ENCODE results near the gene DHCR24.

The DHCR24 gene

GRCh38 chr1:54906586-54906985 is 19.6 kb upstream of the DHCR24 start:
- no peak for DNase-seq (ENCODE audit: extremely low read depth, low read depth)
- TF ChIP-seq, protein P1, sequence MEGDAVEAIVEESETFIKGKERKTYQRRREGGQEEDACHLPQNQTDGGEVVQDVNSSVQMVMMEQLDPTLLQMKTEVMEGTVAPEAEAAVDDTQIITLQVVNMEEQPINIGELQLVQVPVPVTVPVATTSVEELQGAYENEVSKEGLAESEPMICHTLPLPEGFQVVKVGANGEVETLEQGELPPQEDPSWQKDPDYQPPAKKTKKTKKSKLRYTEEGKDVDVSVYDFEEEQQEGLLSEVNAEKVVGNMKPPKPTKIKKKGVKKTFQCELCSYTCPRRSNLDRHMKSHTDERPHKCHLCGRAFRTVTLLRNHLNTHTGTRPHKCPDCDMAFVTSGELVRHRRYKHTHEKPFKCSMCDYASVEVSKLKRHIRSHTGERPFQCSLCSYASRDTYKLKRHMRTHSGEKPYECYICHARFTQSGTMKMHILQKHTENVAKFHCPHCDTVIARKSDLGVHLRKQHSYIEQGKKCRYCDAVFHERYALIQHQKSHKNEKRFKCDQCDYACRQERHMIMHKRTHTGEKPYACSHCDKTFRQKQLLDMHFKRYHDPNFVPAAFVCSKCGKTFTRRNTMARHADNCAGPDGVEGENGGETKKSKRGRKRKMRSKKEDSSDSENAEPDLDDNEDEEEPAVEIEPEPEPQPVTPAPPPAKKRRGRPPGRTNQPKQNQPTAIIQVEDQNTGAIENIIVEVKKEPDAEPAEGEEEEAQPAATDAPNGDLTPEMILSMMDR (IDR thresholded peaks at IDR 0.05; ENCODE audit: low read depth, low read length, missing control alignments) = no peak
- no peak overlapping the region for H3K4me3 ChIP-seq (replicated peaks; ENCODE audit: low read depth, low read length)

- TF ChIP-seq, protein P1 (IDR thresholded peaks at IDR 0.05; ENCODE audit: low read depth, low read length, missing control alignments) = no peak
- H3K4me3 ChIP-seq (replicated peaks; ENCODE audit: low read depth, low read length) = no peak overlapping the region
- DNase-seq (ENCODE audit: extremely low read depth, low read depth) = no peak
These were observed 17.6 kb upstream of the DHCR24 start for GRCh38 chr1:54904476-54905048.

GRCh38 chr1:54894271-54894670 is 7.3 kb upstream of the DHCR24 start:
- TF ChIP-seq, protein P1 (IDR thresholded peaks at IDR 0.05; ENCODE audit: low read depth, low read length, missing control alignments) = no peak
- H3K4me3 ChIP-seq (replicated peaks; ENCODE audit: low read depth, low read length) = no peak overlapping the region
- DNase-seq (ENCODE audit: extremely low read depth, low read depth) = no peak

- H3K4me3 ChIP-seq (replicated peaks; ENCODE audit: low read depth, low read length) = no peak overlapping the region
- DNase-seq (ENCODE audit: extremely low read depth, low read depth) = no peak
- TF ChIP-seq, protein P1 (IDR thresholded peaks at IDR 0.05; ENCODE audit: low read depth, low read length, missing control alignments) = no peak
These were observed 5.6 kb upstream of the DHCR24 start for GRCh38 chr1:54892586-54892985.

- no peak overlapping the region for H3K4me3 ChIP-seq (replicated peaks; ENCODE audit: low read depth, low read length)
- DNase-seq (ENCODE audit: extremely low read depth, low read depth) = no peak
- TF ChIP-seq, protein P1 (IDR thresholded peaks at IDR 0.05; ENCODE audit: low read depth, low read length, missing control alignments) = no peak
These were observed 2.2 kb upstream of the DHCR24 start for GRCh38 chr1:54889132-54889725.

GRCh38 chr1:54888080-54888733 is 1.2 kb upstream of the DHCR24 start:
- TF ChIP-seq, protein P1 (IDR thresholded peaks at IDR 0.05; ENCODE audit: low read depth, low read length, missing control alignments) = no peak
- DNase-seq (ENCODE audit: extremely low read depth, low read depth) = no peak
- H3K4me3 ChIP-seq (replicated peaks; ENCODE audit: low read depth, low read length) = peak overlapping the region; percentile 84

All from HFF-Myc (cell line).